Lung microvascular endothelial cell (primary cell): ENCODE results near the gene CRB1. TPM values are rescaled to one million over a fixed set of nuclear protein-coding genes. Genes with fewer than 3 reads are reported as not detected.

Experiments
- DNase-seq, 2 donors: peaks; one replicate each; pipeline versions ENCODE4 v3.0.0 to v3.0.0-alpha.2; 2010; ENCODE audit warnings: low read depth in 2 of 2
- total RNA-seq: library from RNA; depleted of rRNA; stranded (reverse); fragments of >200 nt; gene quantifications from 2 replicates; pipeline ENCODE4 v1.2.1, GENCODE V29; 2014

The CRB1 gene
- total RNA-seq, 1 donor from 2014 or later: not detected

- DNase-seq: peak; percentile 48 to 57
Measured at GRCh38 chr1:197526736-197527371, 258.8 kb downstream of the CRB1 start.

Other genes starting within 250 kb of the CRB1 start
- under 0.01 TPM in 1 of 2 replicates, not detected in the other for gene F13B, start 201.0 kb upstream of the CRB1 start, total RNA-seq
- gene ASPM, start 121.6 kb upstream of the CRB1 start, total RNA-seq: 3.0 and 15.7 TPM in 2 replicates
- 3.9 and 6.3 TPM in 2 replicates for gene ZBTB41, start 67.0 kb upstream of the CRB1 start, total RNA-seq